Activated CD4-positive, alpha-beta T cell treated with anti-CD3 and anti-CD28 coated beads for 1 hour (primary cell): Measurements from ENCODE around the gene DNAH17.
"Not testable (repeated sequence)": the region's sequence is repeated elsewhere in the genome, so short reads cannot be mapped to it uniquely, and the experiment has no call there.

Experiments used
- DNase-seq: peaks from one replicate; pipeline ENCODE4 v3.0.0-alpha.2; 2020

Gene DNAH17

GRCh38 chr17:78514521-78514920, 62.7 kb downstream of the DNAH17 start:
- DNase-seq = no peak

GRCh38 chr17:78512976-78513375, 64.2 kb downstream of the DNAH17 start:
- DNase-seq = no peak

- no peak for DNase-seq
These were observed 66.8 kb downstream of the DNAH17 start for GRCh38 chr17:78510141-78511075.

GRCh38 chr17:78507526-78507925, 69.7 kb downstream of the DNAH17 start:
- DNase-seq = no peak

- DNase-seq = no peak
These were observed 70.5 kb downstream of the DNAH17 start for GRCh38 chr17:78506454-78507309.

GRCh38 chr17:78504156-78504925, 72.9 kb downstream of the DNAH17 start:
- DNase-seq = no peak

- not testable (repeated sequence) for DNase-seq
These were observed 73.8 kb downstream of the DNAH17 start for GRCh38 chr17:78503388-78503787.

- DNase-seq = no peak
These were observed 74.5 kb downstream of the DNAH17 start for GRCh38 chr17:78502611-78503148.

GRCh38 chr17:78501241-78502036, 75.8 kb downstream of the DNAH17 start:
- no peak for DNase-seq

GRCh38 chr17:78500806-78501205, 76.4 kb downstream of the DNAH17 start:
- DNase-seq = no peak

GRCh38 chr17:78499715-78500540, 77.3 kb downstream of the DNAH17 start:
- DNase-seq = no peak

GRCh38 chr17:78498848-78499247, 78.3 kb downstream of the DNAH17 start:
- DNase-seq = no peak

- peak; percentile 26 for DNase-seq
These were observed 80.1 kb downstream of the DNAH17 start for GRCh38 chr17:78497115-78497540.

GRCh38 chr17:78496311-78496710, 80.9 kb downstream of the DNAH17 start:
- DNase-seq = no peak

- no peak for DNase-seq
These were observed 81.6 kb downstream of the DNAH17 start for GRCh38 chr17:78495634-78496033.

- DNase-seq = no peak
These were observed 82.4 kb downstream of the DNAH17 start for GRCh38 chr17:78494696-78495330.

GRCh38 chr17:78493853-78494695, 83.1 kb downstream of the DNAH17 start:
- no peak for DNase-seq

GRCh38 chr17:78493450-78493849, 83.7 kb downstream of the DNAH17 start:
- no peak for DNase-seq

- DNase-seq = no peak
These were observed 84.9 kb downstream of the DNAH17 start for GRCh38 chr17:78492116-78492799.
